ENCODE results near the gene CALML3.

Gene CALML3

DNA sequence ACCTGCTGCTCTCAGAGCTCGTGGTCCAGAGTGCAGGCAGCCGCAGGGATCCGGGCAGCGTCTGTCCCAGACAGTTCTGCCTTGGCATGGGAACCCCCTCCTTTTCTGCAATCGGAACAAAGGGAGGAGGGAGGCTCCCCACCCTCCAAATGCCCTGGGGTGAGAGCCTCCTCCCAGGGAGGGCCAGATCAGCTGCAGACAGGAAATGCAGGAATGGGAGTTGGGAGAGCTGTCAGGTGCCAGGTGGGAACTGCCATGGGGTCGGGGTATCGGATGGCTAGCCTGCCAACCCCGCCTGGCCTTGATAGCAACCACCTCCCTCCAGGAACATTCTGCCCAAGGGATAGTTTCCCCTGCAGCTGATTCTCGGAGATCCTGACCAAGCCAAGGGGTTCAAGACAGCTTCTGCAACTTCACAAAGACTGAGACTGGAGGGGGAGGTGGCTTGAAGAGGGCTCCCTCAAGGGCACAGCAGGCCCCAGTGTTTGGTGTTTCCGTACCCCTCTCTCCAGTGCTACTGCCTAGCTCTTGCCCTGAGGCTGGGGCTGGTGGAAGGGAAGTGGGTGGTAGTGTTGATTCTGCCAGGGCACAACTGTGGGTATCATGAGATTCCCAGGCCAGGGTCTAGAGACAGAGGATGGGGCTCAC, 25.1 kb upstream of the CALML3 start, which contains the start of gene CALML5:
Gene CALML5 (minus strand): TSS at position 78 of the 648 bp plus-strand sequence. CDS start 132 bp downstream, outside the sequence.
- TF ChIP-seq Cebpa-rat (IDR thresholded peaks at IDR 0.05): no peak
- Histone ChIP-seq H4K20me1 (no peaks in the 10 kb centered on the region), H3K9me3 (no peaks in the 10 kb centered on the region), H3K4me2 (no peak within 1 kb of the TSS), H3K4me1 (peaks cover 11% of the 10 kb centered on the region), H3K9ac (no peak within 1 kb of the TSS), H3K36me3 (no peaks in the 10 kb centered on the region), H3K4me3 (no peak within 1 kb of the TSS), H3K27ac (no peak within 1 kb of the TSS), H3K27me3 (no peaks in the 10 kb centered on the region)

DNA sequence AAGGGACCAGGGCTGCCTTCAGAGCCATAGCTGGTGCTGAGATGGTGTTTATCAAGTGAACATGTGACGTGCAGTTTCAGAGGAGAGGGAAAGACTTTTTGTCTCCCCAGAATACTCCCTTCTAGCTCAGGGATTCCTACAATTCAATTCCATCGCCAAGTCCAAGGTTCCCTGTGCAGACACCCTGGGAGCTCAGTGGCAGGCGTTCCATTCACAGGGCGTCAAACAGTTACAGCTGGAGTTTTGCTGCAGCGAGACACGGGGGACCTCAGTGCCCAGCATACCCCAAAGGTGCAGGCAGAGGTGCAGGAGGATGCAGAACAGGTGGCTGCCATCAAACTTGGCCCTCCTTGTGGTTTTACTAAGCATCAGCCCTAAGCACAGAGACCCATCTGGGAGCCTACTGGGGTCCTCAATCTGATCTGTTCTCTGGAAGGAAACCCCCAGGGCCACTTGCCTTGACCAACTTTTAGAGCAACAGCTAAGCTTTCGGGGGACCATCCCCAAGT, 24.5 kb upstream of the CALML3 start:
- H3K9ac ChIP-seq: no peak overlapping the region
- H3K36me3 ChIP-seq: no peaks in the 10 kb centered on the region
- H3K27ac ChIP-seq: no peak overlapping the region
- no peak overlapping the region for H3K4me2 ChIP-seq
- H3K4me3 ChIP-seq: no peak overlapping the region
- no peaks in the 10 kb centered on the region for H3K27me3 ChIP-seq
- no peak for TF ChIP-seq Cebpa-rat (IDR thresholded peaks at IDR 0.05)
- H3K9me3 ChIP-seq: no peaks in the 10 kb centered on the region
- no peaks in the 10 kb centered on the region for H4K20me1 ChIP-seq
- H3K4me1 ChIP-seq: peaks cover 11% of the 10 kb centered on the region

DNA sequence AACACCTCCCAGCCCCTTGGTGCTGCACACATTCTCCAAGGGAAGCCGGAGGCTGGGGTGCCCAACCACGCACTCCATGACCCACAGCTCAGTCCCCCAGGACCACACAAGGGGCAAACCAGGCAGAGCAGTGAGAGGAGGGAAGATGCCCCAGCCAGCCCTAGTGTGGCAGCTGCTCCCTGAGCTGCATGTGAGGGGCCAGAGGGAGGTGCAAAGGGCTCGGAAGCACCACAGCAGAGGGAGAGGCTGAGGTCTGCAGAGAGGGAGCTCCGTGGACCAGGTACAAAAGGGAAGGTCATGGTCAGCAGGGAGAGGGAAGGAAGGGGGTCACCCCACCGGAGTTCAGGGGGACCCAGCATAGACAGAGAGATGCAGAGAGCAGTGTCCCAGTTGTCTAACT, 23.9 kb upstream of the CALML3 start:
- H4K20me1 ChIP-seq: no peaks in the 10 kb centered on the region
- no peaks in the 10 kb centered on the region for H3K36me3 ChIP-seq
- peaks cover 11% of the 10 kb centered on the region for H3K4me1 ChIP-seq
- H3K9me3 ChIP-seq: no peaks in the 10 kb centered on the region
- no peak overlapping the region for H3K4me2 ChIP-seq
- no peaks in the 10 kb centered on the region for H3K27me3 ChIP-seq
- no peak overlapping the region for H3K4me3 ChIP-seq
- no peak overlapping the region for H3K9ac ChIP-seq
- no peak for TF ChIP-seq Cebpa-rat (IDR thresholded peaks at IDR 0.05)
- no peak overlapping the region for H3K27ac ChIP-seq

DNA sequence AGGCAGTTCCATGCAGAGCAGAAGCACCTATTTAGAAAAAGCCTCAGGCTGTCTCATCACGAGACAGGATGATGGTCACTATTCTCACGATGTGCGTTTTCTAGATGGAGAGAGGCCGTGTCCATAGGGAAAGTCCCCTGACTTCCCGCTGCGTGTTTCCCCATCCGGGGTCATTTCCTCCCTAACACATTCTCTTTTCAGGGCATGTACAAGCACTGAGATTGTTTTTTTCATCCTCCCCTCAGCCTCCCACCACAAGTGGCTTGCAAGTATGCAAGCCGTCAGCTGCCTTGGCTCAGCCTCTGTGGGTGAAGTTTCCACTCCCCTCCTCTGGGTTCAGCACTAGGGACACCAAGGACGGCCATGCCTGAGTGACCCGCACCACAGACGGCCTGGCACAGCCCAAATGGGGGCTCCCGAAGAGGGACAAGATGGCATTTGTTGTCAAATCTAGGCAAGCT, 22.7 kb upstream of the CALML3 start:
- 0 out of 2 replicates have a peak overlapping the region, but pooled peaks have one; percentile 19 for H3K9ac ChIP-seq

DNA sequence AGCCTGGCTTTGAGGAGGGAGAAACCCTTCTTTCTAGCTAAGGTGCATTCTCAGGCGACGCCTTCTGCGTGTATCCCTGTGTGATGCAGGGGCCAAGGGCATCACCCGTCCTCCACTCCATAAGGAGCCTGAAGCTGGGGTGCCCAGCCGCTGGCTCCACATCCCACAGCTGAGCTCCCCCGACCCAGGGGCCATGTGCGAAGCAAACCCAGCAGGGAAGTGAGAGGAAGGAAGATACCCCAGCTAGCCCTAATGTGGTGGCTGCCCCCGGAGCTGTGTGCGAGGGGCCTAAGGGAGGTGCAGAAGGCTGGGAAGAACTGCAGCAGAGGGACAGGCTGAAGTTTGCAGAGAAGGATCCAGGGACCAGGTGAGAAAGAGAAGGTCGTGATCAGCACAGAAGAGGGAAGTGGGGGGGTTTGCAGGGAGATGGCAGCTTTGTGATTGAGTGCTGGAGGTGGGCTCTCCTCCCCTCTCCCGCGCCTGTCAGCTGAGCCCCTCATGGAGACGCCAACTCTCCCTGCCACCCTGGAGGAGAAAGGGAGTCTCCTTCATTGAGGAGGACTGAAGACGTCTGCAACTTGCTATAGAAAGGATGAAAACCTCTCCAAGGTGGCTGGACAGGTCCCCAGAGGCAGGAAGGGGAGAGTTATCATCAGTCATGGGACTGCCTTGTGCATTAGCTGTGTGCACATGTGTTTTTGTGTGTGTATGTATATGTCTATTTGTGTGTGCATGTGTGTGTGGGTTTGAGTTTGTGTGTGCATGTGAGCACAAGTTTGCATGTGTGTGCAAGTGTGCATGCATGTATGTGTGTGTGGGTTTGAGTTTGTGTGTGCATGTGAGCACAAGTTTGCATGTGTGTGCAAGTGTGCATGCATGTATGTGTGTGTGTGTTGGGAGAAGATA, 21.9 kb upstream of the CALML3 start:
- Histone ChIP-seq H3K27me3 (no peaks in the 10 kb centered on the region), H3K9me3 (no peaks in the 10 kb centered on the region), H4K20me1 (no peaks in the 10 kb centered on the region), H3K27ac (no peak overlapping the region), H3K4me1 (peaks cover 11% of the 10 kb centered on the region), H3K4me3 (no peak overlapping the region), H3K36me3 (no peaks in the 10 kb centered on the region), H3K4me2 (peak overlapping the region; percentile 55), H3K9ac (0 out of 2 replicates have a peak overlapping the region, but pooled peaks have one; percentile 19)
- TF ChIP-seq Cebpa-rat (IDR thresholded peaks at IDR 0.05): no peak

More for the DNA sequence above, 22.7 kb upstream of the CALML3 start:
- TF ChIP-seq Cebpa-rat (IDR thresholded peaks at IDR 0.05): no peak
- H3K27me3 ChIP-seq: no peaks in the 10 kb centered on the region
- H3K27ac ChIP-seq: no peak overlapping the region
- no peaks in the 10 kb centered on the region for H3K9me3 ChIP-seq
- H3K4me3 ChIP-seq: no peak overlapping the region
- H4K20me1 ChIP-seq: no peaks in the 10 kb centered on the region
- H3K36me3 ChIP-seq: no peaks in the 10 kb centered on the region
- H3K4me2 ChIP-seq: peak overlapping the region; percentile 55
- peaks cover 11% of the 10 kb centered on the region for H3K4me1 ChIP-seq

DNA sequence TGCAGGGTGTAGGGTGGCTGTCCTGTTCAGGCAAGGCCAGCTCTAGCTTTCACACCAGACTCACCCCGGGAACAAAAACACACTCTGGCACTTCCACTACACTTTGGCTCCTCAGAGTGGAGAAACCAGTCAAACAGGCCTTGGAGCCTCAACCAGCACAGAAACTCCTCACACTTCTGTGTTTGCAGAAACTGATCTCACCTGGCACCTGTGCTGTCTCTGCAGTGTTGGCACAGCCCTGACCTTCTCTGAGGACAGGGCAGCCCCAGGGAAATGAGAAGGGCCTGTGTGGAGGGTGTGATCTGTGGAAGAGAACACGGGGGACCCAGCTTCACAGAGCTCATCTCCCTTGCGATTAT, 21.3 kb upstream of the CALML3 start:
- Histone ChIP-seq H3K27me3 (no peaks in the 10 kb centered on the region), H3K9ac (no peak overlapping the region), H3K27ac (no peak overlapping the region), H3K9me3 (no peaks in the 10 kb centered on the region), H3K36me3 (no peaks in the 10 kb centered on the region), H3K4me2 (no peak overlapping the region), H3K4me3 (no peak overlapping the region), H4K20me1 (no peaks in the 10 kb centered on the region), H3K4me1 (peaks cover 11% of the 10 kb centered on the region)
- no peak for TF ChIP-seq Cebpa-rat (IDR thresholded peaks at IDR 0.05)

DNA sequence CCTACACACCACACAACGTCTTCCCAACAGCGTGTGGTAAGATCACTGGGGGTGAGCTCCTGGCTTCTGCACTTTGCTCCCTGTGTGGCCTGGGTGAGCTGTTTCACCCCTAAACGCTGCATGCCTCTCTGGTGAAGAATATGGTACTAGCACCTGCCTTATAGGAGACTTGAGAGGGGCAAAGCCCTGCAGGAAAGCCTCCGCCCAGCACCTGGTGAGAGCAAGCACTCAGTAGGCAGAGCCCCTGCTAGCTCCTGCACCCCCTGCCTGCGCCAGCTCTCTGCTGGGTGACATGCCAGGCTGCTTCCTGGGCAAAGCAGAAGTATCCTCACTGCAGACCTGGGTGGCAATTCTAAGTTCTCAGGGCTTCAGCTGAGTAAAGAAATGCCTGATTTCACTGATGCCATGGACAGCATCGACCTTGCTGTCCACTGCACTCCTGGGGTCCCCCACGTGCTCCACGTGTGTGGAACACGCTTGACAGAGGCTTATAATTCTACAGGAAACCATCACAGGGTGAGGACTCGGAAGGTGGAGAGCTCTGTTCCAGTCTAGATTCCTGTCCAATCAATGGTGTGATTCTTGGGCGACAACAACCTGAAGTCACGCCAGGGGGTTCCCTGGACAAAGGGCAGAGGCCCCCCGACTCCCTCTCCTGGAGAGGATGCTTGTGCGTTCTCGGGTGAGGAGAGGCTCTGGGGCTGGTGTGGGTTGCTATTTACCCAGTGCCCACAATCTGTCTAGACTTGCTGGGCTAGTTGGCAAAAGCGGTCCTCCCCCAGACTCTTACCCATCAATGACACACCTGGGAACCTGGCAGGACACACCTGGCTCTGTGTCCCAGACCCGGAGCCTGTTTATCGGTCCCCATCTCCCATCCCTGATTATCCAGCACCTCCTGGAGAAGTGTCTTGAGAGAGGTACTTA, 20.4 kb upstream of the CALML3 start:
- Histone ChIP-seq H3K9me3 (no peaks in the 10 kb centered on the region), H3K4me1 (peaks cover 16% of the 10 kb centered on the region), H4K20me1 (no peaks in the 10 kb centered on the region), H3K27ac (no peak overlapping the region), H3K4me2 (no peak overlapping the region), H3K36me3 (no peaks in the 10 kb centered on the region), H3K9ac (no peak overlapping the region), H3K27me3 (no peaks in the 10 kb centered on the region), H3K4me3 (no peak overlapping the region)
- TF ChIP-seq Cebpa-rat (IDR thresholded peaks at IDR 0.05): no peak

DNA sequence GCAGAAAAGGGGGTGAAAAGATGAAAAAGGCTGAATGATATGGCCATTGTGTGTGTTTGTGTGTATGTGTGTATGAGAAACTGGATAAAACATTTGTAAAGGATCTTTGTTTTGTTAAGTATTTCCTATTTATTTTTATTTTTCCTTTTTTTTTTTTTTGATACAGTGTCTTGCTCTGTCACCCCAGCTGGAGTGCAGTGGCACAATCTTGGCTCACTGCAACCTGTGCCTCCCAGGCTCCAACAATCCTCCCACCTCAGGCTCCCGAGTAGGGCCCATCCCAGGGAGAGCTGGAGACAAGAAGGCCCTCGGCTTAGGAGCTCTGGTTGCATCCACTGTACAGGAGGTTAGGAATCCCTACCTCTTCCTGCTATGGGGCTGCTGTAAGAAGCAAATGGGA, 18.5 kb upstream of the CALML3 start:
- peaks cover 16% of the 10 kb centered on the region for H3K4me1 ChIP-seq
- no peak for TF ChIP-seq Cebpa-rat (IDR thresholded peaks at IDR 0.05)
- H3K27ac ChIP-seq: no peak overlapping the region

More for the DNA sequence above, 18.5 kb upstream of the CALML3 start:
- Histone ChIP-seq H3K9me3 (no peaks in the 10 kb centered on the region), H3K36me3 (no peaks in the 10 kb centered on the region), H4K20me1 (no peaks in the 10 kb centered on the region), H3K27me3 (no peaks in the 10 kb centered on the region), H3K4me3 (no peak overlapping the region), H3K4me2 (no peak overlapping the region), H3K9ac (no peak overlapping the region)

Data from BLaER1 (cell line).